Endodermal cell (in vitro differentiated cells): Measurements from ENCODE around the gene CASKIN2. TPM values are rescaled to one million over a fixed set of nuclear protein-coding genes. Genes with fewer than 3 reads are reported as not detected.
"Not testable (repeated sequence)": the region's sequence is repeated elsewhere in the genome, so short reads cannot be mapped to it uniquely, and the experiment has no call there.

Experiments
- DNase-seq: peaks from one replicate; pipeline ENCODE4 v3.0.0-alpha.2; 2017
- H3K27ac ChIP-seq: 2 replicates; pipeline ENCODE4 v1.5.1; 2013; ENCODE audit warnings: mild to moderate bottlenecking, low read depth, low read length, moderate library complexity
- H3K27me3 ChIP-seq: 2 replicates; pipeline ENCODE4 v1.6.1; 2013; ENCODE audit warnings: mild to moderate bottlenecking, low read length, moderate library complexity; ENCODE audit not compliant: insufficient read depth, control insufficient read depth, poor library complexity, severe bottlenecking
- H3K36me3 ChIP-seq: 2 replicates; pipeline ENCODE4 v1.7.0; 2013; ENCODE audit warnings: mild to moderate bottlenecking, low read length, moderate library complexity; ENCODE audit not compliant: control insufficient read depth, insufficient read depth
- H3K4me1 ChIP-seq: one replicate; pipeline ENCODE4 v1.7.0; 2013; ENCODE audit warnings: low read length; ENCODE audit not compliant: control insufficient read depth, insufficient read depth
- H3K4me3 ChIP-seq: 2 replicates; pipeline ENCODE4 v1.5.1; 2013; ENCODE audit warnings: mild to moderate bottlenecking, low read length, moderate library complexity
- H3K9ac ChIP-seq: 2 replicates; pipeline ENCODE4 v1.6.1; 2013; ENCODE audit warnings: mild to moderate bottlenecking, low read length, moderate library complexity; ENCODE audit not compliant: poor library complexity, severe bottlenecking; ENCODE audit errors: extremely low read depth
- H3K9me3 ChIP-seq: 2 replicates; pipeline ENCODE4 v1.6.1; 2013; ENCODE audit warnings: mild to moderate bottlenecking, low read length, moderate library complexity; ENCODE audit not compliant: control insufficient read depth
- H3K27ac Mint-ChIP-seq: 2 replicates; pipeline ENCODE4 v1.8.0; 2020; ENCODE audit warnings: mixed read lengths
- H3K27me3 Mint-ChIP-seq: 2 replicates; pipeline ENCODE4 v1.8.0; 2021; ENCODE audit warnings: mild to moderate bottlenecking, mixed read lengths; ENCODE audit not compliant: insufficient read depth
- H3K36me3 Mint-ChIP-seq: 2 replicates; pipeline ENCODE4 v1.8.0; 2020; ENCODE audit warnings: low read depth, mixed read lengths
- H3K4me1 Mint-ChIP-seq: 2 replicates; pipeline ENCODE4 v1.8.0; 2020; ENCODE audit warnings: mixed read lengths
- H3K4me3 Mint-ChIP-seq: 2 replicates; pipeline ENCODE4 v1.8.0; 2020; ENCODE audit warnings: mild to moderate bottlenecking, moderate library complexity, mixed read lengths
- H3K9me3 Mint-ChIP-seq: 2 replicates; pipeline ENCODE4 v1.8.0; 2020; ENCODE audit warnings: mild to moderate bottlenecking, mixed read lengths
- CTCF ChIP-seq: fragments of 200-600 bp; sonication (generic); conservative IDR thresholded peaks from 2 replicates; pipeline ENCODE4 v1.5.0; 2021; ENCODE audit warnings: antibody characterized with exemption, mild to moderate bottlenecking
- WGBS, 2 experiments: methylation state at CpG; one replicate each; pipeline versions ENCODE4 v1.1.5 to v1.1.7; 2013; ENCODE audit warnings: missing lambda C conversion rate in 2 of 2, mixed read lengths in 1 of 2; ENCODE audit not compliant: insufficient coverage in 1 of 2, insufficient read length in 1 of 2; 5-methylcytosine and 5-hydroxymethylcytosine counted together
- total RNA-seq, 2 donors: library from RNA; stranded (reverse); fragmentation: NEBNext Ultra II Directional in 1 of 2; extraction: Animal tissue kit (Norgen Biotek cat#: 25700) in 1 of 2; gene quantifications; 2 replicates in 1 of 2; 3 replicates in 1 of 2; pipeline ENCODE4 v1.2.1, GENCODE V29; 2021

The CASKIN2 gene
- total RNA-seq, 2 donors from 2014 or later: 26.4 to 31.0 TPM

DNA sequence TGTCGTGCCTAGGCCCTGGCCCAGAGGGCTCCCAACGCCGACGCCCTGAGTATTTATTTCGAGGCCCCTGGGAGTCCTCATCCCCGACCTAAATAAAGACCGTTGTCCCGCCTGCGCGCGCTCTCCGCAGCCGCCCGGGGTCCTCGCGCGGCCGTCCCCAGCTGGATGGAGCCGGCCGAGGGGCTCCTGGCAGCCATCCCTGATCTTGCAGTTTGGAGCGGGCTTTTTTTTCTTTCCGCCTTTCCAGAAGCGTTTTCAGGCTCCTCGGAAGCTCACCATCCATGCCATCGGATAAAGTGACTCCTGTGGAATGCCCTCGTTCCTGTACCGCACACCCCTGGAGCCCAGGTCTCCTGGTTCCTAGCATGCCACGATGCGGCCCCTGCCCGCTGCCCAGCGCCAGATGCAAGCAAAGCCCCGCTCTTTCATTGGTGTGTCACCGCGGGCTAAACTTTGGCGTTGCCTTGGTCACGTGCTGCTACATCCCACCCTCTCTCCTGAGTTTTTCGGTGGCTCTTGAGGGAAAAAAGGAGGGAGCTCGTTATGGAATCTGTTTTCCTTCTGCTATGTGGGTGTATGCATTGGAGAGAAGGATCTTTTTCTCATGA, 58.2 kb downstream of the CASKIN2 start:
- DNase-seq: peak; percentile 89
- peaks cover 4% of the 10 kb centered on the region for H3K4me1 ChIP-seq
- peaks cover 31% of the 10 kb centered on the region for H3K4me1 Mint-ChIP-seq
- no peaks in the 10 kb centered on the region for H3K36me3 Mint-ChIP-seq
- peak overlapping the region; percentile 74 for H3K4me3 Mint-ChIP-seq
- H3K36me3 ChIP-seq: no peaks in the 10 kb centered on the region
- H3K27ac ChIP-seq: peak overlapping the region; percentile 45
- no peaks in the 10 kb centered on the region for H3K9me3 Mint-ChIP-seq
- H3K27ac Mint-ChIP-seq: peak overlapping the region; percentile 94
- H3K9ac ChIP-seq: peak overlapping the region; percentile 83
- no peaks in the 10 kb centered on the region for H3K27me3 ChIP-seq
- 4 to 7% methylated on average over 26 to 38 of the region's 38 CpGs for WGBS, 2 experiments
- H3K4me3 ChIP-seq: peak overlapping the region; percentile 92
- no peak for TF ChIP-seq CTCF
- no peaks in the 10 kb centered on the region for H3K27me3 Mint-ChIP-seq
- no peaks in the 10 kb centered on the region for H3K9me3 ChIP-seq

- no peak for TF ChIP-seq CTCF
- Mint-ChIP-seq H3K36me3 (no peaks in the 10 kb centered on the region), H3K4me1 (peaks cover 31% of the 10 kb centered on the region), H3K27ac (peak within 1 kb of the TSS; percentile 94), H3K27me3 (no peaks in the 10 kb centered on the region), H3K4me3 (peak within 1 kb of the TSS; percentile 74), H3K9me3 (no peaks in the 10 kb centered on the region)
- Histone ChIP-seq H3K27ac (peak within 1 kb of the TSS; percentile 78), H3K27me3 (no peaks in the 10 kb centered on the region), H3K9ac (peak within 1 kb of the TSS; percentile 83), H3K36me3 (no peaks in the 10 kb centered on the region), H3K4me3 (peak within 1 kb of the TSS; percentile 92), H3K4me1 (peaks cover 4% of the 10 kb centered on the region), H3K9me3 (no peaks in the 10 kb centered on the region)
- DNase-seq: peak; percentile 99
- WGBS, 2 experiments: 0 to 1% methylated on average over 9 to 33 of the region's 33 CpGs
Measured at GRCh38 chr17:75456417-75457046, 58.8 kb downstream of the CASKIN2 start, which contains the start of gene TMEM94. TSS of gene TMEM94 (plus strand) at chr17:75456635. CDS start at chr17:75471906, 15,271 bp downstream.

DNA sequence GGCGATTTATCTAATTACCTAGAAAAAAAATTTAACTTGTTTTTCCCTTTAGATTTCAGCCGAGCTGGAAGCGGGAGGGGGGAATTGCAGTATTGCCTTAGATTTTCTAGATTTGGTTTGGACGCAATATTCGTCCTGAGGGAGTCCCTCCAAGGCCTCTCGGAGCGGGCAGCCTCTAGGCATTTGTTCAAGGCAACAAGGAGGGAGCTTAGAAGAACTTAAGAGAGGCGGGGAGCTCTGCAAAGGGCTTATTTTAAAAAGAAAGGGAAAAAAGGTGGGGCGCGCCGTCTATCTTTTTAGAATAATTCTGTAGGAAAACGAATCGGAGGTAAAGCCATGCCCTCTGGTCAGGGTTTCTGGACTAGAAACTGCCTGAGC, 59.3 kb downstream of the CASKIN2 start:
- peaks cover 31% of the 10 kb centered on the region for H3K4me1 Mint-ChIP-seq

DNA sequence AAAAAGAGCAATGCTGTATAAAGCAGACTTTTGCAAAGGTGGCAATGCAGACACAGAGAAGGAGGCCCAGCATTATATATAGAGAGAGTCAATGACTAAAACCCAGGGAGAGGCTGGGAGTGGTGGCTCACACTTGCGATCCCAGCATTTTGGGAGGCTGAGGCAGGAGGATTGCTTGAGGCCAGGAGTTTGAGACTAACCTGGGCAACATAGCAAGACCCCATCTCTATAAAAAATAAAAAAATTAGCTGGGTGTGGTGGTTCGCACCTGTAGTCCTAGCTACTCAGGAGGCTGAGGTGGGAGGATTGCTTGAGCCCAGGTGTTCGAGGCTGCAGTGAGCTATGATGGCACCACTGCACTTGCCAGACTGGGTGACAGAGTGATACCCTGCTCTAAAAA, 60.7 kb downstream of the CASKIN2 start:
- not testable (repeated sequence) for H3K9me3 Mint-ChIP-seq, H3K4me3 ChIP-seq, H3K27ac ChIP-seq, H3K27ac Mint-ChIP-seq, DNase-seq, H3K4me3 Mint-ChIP-seq, H3K27me3 Mint-ChIP-seq, H3K9ac ChIP-seq, H3K36me3 Mint-ChIP-seq, H3K4me1 ChIP-seq, H3K27me3 ChIP-seq, H3K36me3 ChIP-seq, H3K9me3 ChIP-seq
- peaks cover 25% of the 10 kb centered on the region for H3K4me1 Mint-ChIP-seq
- WGBS, 2 experiments: 96 to 100% methylated on average over 1 to 3 of the region's 3 CpGs

More for the DNA sequence above, 59.3 kb downstream of the CASKIN2 start:
- Mint-ChIP-seq H3K36me3 (no peaks in the 10 kb centered on the region), H3K9me3 (no peaks in the 10 kb centered on the region), H3K27ac (peak overlapping the region; percentile 94), H3K27me3 (no peaks in the 10 kb centered on the region), H3K4me3 (peak overlapping the region; percentile 74)
- no peak for DNase-seq
- Histone ChIP-seq H3K4me1 (peaks cover 4% of the 10 kb centered on the region), H3K9me3 (no peaks in the 10 kb centered on the region), H3K36me3 (no peaks in the 10 kb centered on the region), H3K4me3 (peak overlapping the region; percentile 92), H3K9ac (peak overlapping the region; percentile 83), H3K27me3 (no peaks in the 10 kb centered on the region), H3K27ac (peak overlapping the region; percentile 78)
- WGBS, 2 experiments: 10 to 13% methylated on average over 9 to 13 of the region's 13 CpGs
- TF ChIP-seq CTCF: no peak
